Suppressor macrophage (primary cell): ENCODE measurements around the gene MRPL54.

Source experiments
- DNase-seq, 4 experiments: peaks; one replicate each; pipeline ENCODE4 v3.0.0-alpha.2; 2020 to 2022

Gene MRPL54

GRCh38 chr19:3785938-3786824 lies 23.7 kb downstream of the MRPL54 start, which contains the start of gene MATK:
MATK (minus strand) TSS chr19:3786381; CDS start chr19:3785135, 1,246 bp downstream.
- peak; percentile 71 to 85 (median 78) for DNase-seq

- DNase-seq, result no peak
These were observed 26.7 kb downstream of the MRPL54 start for GRCh38 chr19:3788996-3789778.

GRCh38 chr19:3790209-3790734 lies 27.8 kb downstream of the MRPL54 start:
- DNase-seq, result no peak

- no peak for DNase-seq
These were observed 28.5 kb downstream of the MRPL54 start for GRCh38 chr19:3790941-3791340.

- no peak for DNase-seq
These were observed 29.6 kb downstream of the MRPL54 start for GRCh38 chr19:3792114-3792513.

- no peak for DNase-seq
These were observed 31.3 kb downstream of the MRPL54 start for GRCh38 chr19:3793799-3794198.

- no peak for DNase-seq
These were observed 33.9 kb downstream of the MRPL54 start for GRCh38 chr19:3796358-3796757.

- DNase-seq, result no peak
These were observed 35.7 kb downstream of the MRPL54 start for GRCh38 chr19:3798137-3798536.

- no peak for DNase-seq
These were observed 38.5 kb downstream of the MRPL54 start for GRCh38 chr19:3800996-3801395.

- peak in 2 of 4 experiments; percentile 31 to 39 for DNase-seq
These were observed 39.1 kb downstream of the MRPL54 start for GRCh38 chr19:3801412-3802096.

- no peak for DNase-seq
These were observed 40.8 kb downstream of the MRPL54 start for GRCh38 chr19:3803114-3803888.

GRCh38 chr19:3803986-3804385 lies 41.5 kb downstream of the MRPL54 start:
- DNase-seq, result no peak

- DNase-seq, result no peak
These were observed 41.9 kb downstream of the MRPL54 start for GRCh38 chr19:3804429-3804828.

- DNase-seq, result no peak
These were observed 43.4 kb downstream of the MRPL54 start for GRCh38 chr19:3805859-3806258.

GRCh38 chr19:3807131-3807480 lies 44.6 kb downstream of the MRPL54 start:
- no peak for DNase-seq

GRCh38 chr19:3807574-3808354 lies 45.3 kb downstream of the MRPL54 start:
- no peak for DNase-seq

- no peak for DNase-seq
These were observed 46.1 kb downstream of the MRPL54 start for GRCh38 chr19:3808420-3809143.

GRCh38 chr19:3809881-3810707 lies 47.6 kb downstream of the MRPL54 start:
- DNase-seq, result peak in 1 of 4 experiments; percentile 20

- DNase-seq, result peak in 2 of 4 experiments; percentile 38 to 46
These were observed 48.4 kb downstream of the MRPL54 start for GRCh38 chr19:3810708-3811355.
